ENCODE data around the gene E2F2.

E2F2 gene

DNA sequence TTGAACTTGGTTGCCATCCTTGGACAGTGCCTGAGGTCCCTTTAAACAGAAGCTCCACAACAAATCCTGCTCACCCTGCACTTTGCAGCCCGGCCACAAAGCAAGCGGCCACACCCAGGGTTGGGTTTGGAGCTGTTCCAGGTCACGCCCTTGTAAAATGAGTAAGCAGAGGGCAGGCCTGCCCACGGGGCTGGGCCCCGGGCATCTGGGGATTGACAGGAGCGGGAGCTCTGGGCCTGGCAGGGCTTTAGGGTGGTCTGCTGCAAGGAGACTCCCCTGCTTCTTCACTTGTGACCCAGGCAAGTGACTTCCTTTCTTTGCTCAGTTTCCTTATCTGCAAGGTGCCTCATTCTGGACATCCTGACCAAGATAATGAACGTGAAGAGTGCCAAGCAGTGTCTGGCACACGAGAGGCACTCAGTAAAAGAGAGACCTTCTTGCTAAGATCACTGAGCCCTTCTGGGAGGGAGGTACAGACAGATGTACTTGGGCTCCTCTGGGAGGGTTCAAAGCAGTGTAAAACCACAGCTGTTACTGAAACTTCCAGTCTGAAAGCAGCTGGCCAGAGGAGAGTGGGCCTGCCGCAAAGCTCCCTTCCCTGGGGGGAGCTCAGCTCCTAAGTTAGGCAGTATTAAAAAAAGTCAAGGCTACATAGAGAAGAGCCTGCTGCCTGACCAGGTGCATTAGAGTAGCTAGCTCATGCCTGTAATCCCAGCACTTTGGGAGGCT, 2.6 kb downstream of the E2F2 start:
- no peak overlapping the region for H2AFZ ChIP-seq (ENCODE audit: low read length)
- TF ChIP-seq, protein P1, sequence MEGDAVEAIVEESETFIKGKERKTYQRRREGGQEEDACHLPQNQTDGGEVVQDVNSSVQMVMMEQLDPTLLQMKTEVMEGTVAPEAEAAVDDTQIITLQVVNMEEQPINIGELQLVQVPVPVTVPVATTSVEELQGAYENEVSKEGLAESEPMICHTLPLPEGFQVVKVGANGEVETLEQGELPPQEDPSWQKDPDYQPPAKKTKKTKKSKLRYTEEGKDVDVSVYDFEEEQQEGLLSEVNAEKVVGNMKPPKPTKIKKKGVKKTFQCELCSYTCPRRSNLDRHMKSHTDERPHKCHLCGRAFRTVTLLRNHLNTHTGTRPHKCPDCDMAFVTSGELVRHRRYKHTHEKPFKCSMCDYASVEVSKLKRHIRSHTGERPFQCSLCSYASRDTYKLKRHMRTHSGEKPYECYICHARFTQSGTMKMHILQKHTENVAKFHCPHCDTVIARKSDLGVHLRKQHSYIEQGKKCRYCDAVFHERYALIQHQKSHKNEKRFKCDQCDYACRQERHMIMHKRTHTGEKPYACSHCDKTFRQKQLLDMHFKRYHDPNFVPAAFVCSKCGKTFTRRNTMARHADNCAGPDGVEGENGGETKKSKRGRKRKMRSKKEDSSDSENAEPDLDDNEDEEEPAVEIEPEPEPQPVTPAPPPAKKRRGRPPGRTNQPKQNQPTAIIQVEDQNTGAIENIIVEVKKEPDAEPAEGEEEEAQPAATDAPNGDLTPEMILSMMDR (conservative IDR thresholded peaks at IDR 0.05; ENCODE audit: low read length), result no peak
- TF ChIP-seq EZH2phosphoT487 (IDR thresholded peaks at IDR 0.05; ENCODE audit: borderline replicate concordance), result no peak
- H3F3A ChIP-seq (ENCODE audit: low read depth), result peaks cover 24% of the 10 kb centered on the region
- H3K4me1 ChIP-seq (ENCODE audit: insufficient read depth, low read length, poor library complexity, severe bottlenecking), result peaks cover 80% of the 10 kb centered on the region
- peaks cover 5% of the 10 kb centered on the region for H3K27me3 ChIP-seq (ENCODE audit: insufficient read depth, low read length, poor library complexity, severe bottlenecking)
- H3K9me2 ChIP-seq (replicated peaks; ENCODE audit: low read depth, low read length), result no peaks in the 10 kb centered on the region
- peak overlapping the region; percentile 93 for H3K4me3 ChIP-seq (ENCODE audit: low read length, poor library complexity, severe bottlenecking)
- H3K4me2 ChIP-seq (ENCODE audit: low read depth, low read length, poor library complexity, severe bottlenecking), result peak overlapping the region; percentile 95
- peaks cover 6% of the 10 kb centered on the region; the same call in 1 of the 2 replicates for H3K36me3 ChIP-seq (ENCODE audit: insufficient read depth, low read length)
- peak overlapping the region; percentile 98 for H3K9ac ChIP-seq (ENCODE audit: low read depth, low read length, poor library complexity, severe bottlenecking)
- no peaks in the 10 kb centered on the region for H3K9me3 ChIP-seq (ENCODE audit: insufficient read depth, low read depth, low read length)
- peaks cover 64% of the 10 kb centered on the region for H3K79me2 ChIP-seq (ENCODE audit: insufficient read depth, low read length)
- H4K20me1 ChIP-seq (ENCODE audit: insufficient read depth, low read length, poor library complexity, severe bottlenecking), result peaks cover 26% of the 10 kb centered on the region

- Histone ChIP-seq H3K36me3 (ENCODE audit: insufficient read depth, low read length) (peaks cover 9% of the 10 kb centered on the region; the same call in 1 of the 2 replicates), H3K4me3 (ENCODE audit: low read length, poor library complexity, severe bottlenecking) (peak overlapping the region; percentile 93), H3K27me3 (ENCODE audit: insufficient read depth, low read length, poor library complexity, severe bottlenecking) (peaks cover 5% of the 10 kb centered on the region), H2AFZ (ENCODE audit: low read length) (no peak overlapping the region), H3K4me2 (ENCODE audit: low read depth, low read length, poor library complexity, severe bottlenecking) (peak overlapping the region; percentile 95), H3K79me2 (ENCODE audit: insufficient read depth, low read length) (peaks cover 69% of the 10 kb centered on the region), H3K9me3 (ENCODE audit: insufficient read depth, low read depth, low read length) (no peaks in the 10 kb centered on the region), H3K4me1 (ENCODE audit: insufficient read depth, low read length, poor library complexity, severe bottlenecking) (peaks cover 76% of the 10 kb centered on the region), H3K9ac (ENCODE audit: low read depth, low read length, poor library complexity, severe bottlenecking) (peak overlapping the region; percentile 98), H3F3A (ENCODE audit: low read depth) (peaks cover 24% of the 10 kb centered on the region), H3K9me2 (replicated peaks; ENCODE audit: low read depth, low read length) (no peaks in the 10 kb centered on the region), H4K20me1 (ENCODE audit: insufficient read depth, low read length, poor library complexity, severe bottlenecking) (peaks cover 26% of the 10 kb centered on the region)
- TF ChIP-seq EZH2phosphoT487 (IDR thresholded peaks at IDR 0.05; ENCODE audit: borderline replicate concordance), result no peak
- TF ChIP-seq, protein P1 (conservative IDR thresholded peaks at IDR 0.05; ENCODE audit: low read length), result peak; percentile 56
Measured at GRCh38 chr1:23527900-23528249, 3.2 kb downstream of the E2F2 start.

DNA sequence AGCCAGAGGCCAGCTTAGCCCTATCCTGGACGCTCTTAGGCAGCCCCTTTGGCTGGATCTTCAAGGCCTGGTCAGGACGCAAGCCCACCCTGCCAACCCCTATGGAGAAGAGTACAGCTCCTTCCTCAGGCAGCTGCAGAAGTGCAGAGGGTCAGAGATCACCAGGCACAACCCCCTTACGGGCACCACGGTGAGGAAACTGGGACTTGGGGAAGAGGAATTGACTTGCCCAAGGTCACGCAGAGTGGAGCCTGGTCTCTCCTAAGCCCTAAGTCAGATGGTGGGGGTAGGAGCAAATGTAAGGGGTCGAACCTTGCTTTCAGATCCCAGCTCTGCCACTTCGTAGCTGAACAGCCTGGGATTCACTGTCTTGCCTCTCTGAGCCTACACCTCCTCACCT, 3.7 kb downstream of the E2F2 start:
- Histone ChIP-seq H3K36me3 (ENCODE audit: insufficient read depth, low read length) (peaks cover 14% of the 10 kb centered on the region; the same call in 1 of the 2 replicates), H3K9me3 (ENCODE audit: insufficient read depth, low read depth, low read length) (no peaks in the 10 kb centered on the region), H3K4me3 (ENCODE audit: low read length, poor library complexity, severe bottlenecking) (peak overlapping the region; percentile 93), H3K9me2 (replicated peaks; ENCODE audit: low read depth, low read length) (no peaks in the 10 kb centered on the region), H3F3A (ENCODE audit: low read depth) (peaks cover 24% of the 10 kb centered on the region), H3K79me2 (ENCODE audit: insufficient read depth, low read length) (peaks cover 74% of the 10 kb centered on the region), H2AFZ (ENCODE audit: low read length) (no peak overlapping the region), H4K20me1 (ENCODE audit: insufficient read depth, low read length, poor library complexity, severe bottlenecking) (peaks cover 31% of the 10 kb centered on the region), H3K4me2 (ENCODE audit: low read depth, low read length, poor library complexity, severe bottlenecking) (peak overlapping the region; percentile 95), H3K27me3 (ENCODE audit: insufficient read depth, low read length, poor library complexity, severe bottlenecking) (peaks cover 5% of the 10 kb centered on the region), H3K4me1 (ENCODE audit: insufficient read depth, low read length, poor library complexity, severe bottlenecking) (peaks cover 75% of the 10 kb centered on the region), H3K9ac (ENCODE audit: low read depth, low read length, poor library complexity, severe bottlenecking) (peak overlapping the region; percentile 98)
- TF ChIP-seq EZH2phosphoT487 (IDR thresholded peaks at IDR 0.05; ENCODE audit: borderline replicate concordance), result no peak
- TF ChIP-seq, protein P1 (conservative IDR thresholded peaks at IDR 0.05; ENCODE audit: low read length), result no peak
